ENCODE measurements around the gene CFAP20. TPM values are rescaled to one million over a fixed set of nuclear protein-coding genes. Genes with fewer than 3 reads are reported as not detected.

CFAP20 gene
- polyA plus RNA-seq, 2 of the 4 experiments (the other 2 are of a cell fraction), result 45.3 to 53.1 TPM

GRCh38 chr16:58085584-58086251, 43.5 kb downstream of the CFAP20 start:
- CTCF ChIA-PET, result interaction anchor here (1.7 kb wide), 1 partner anchor 11 kb away, joined by 5 read pairs; no protein-coding TSS in a partner anchor
- POLR2A ChIA-PET, result no interaction called here
- no peaks in the 10 kb centered on the region for H3K4me1 ChIP-seq
- no peak overlapping the region for H3K4me2 ChIP-seq
- TF ChIP-seq HDAC2 (IDR thresholded peaks at IDR 0.05) (no peak), KDM1A (IDR thresholded peaks at IDR 0.05; ENCODE audit: low read depth) (no peak), RCOR1 (IDR thresholded peaks at IDR 0.05; ENCODE audit: low read depth, low read length) (no peak), RFX5 (IDR thresholded peaks at IDR 0.05) (no peak), PBX3 (IDR thresholded peaks at IDR 0.05) (no peak), TFCP2L1 (CRISPR knock-in tag; IDR thresholded peaks at IDR 0.05) (no peak), CHD4 (IDR thresholded peaks at IDR 0.05; ENCODE audit: borderline replicate concordance) (no peak), ZC3H11A (IDR thresholded peaks at IDR 0.05) (no peak), CTCF (IDR thresholded peaks at IDR 0.05) (no peak), SREBF2 (IDR thresholded peaks at IDR 0.05) (no peak), CEBPB (IDR thresholded peaks at IDR 0.05) (no peak), EHF (CRISPR knock-in tag; IDR thresholded peaks at IDR 0.05) (no peak), CBX8 (IDR thresholded peaks at IDR 0.05) (no peak), USF2 (IDR thresholded peaks at IDR 0.05) (no peak), MYC (IDR thresholded peaks at IDR 0.05; ENCODE audit: borderline replicate concordance, low read length) (no peak), POLR2AphosphoS2 (conservative IDR thresholded peaks at IDR 0.05; ENCODE audit: low read length) (no peak), E2F6 (IDR thresholded peaks at IDR 0.05; ENCODE audit: borderline replicate concordance, low read depth) (no peak)
- no peak for ATAC-seq
- no peak for DNase-seq (ENCODE audit: low read depth in 1 of 2, low spot score in 1 of 2)
- H3K4me3 ChIP-seq, result no peak overlapping the region
- no peak overlapping the region for H3K27ac ChIP-seq
- 78% methylated on average over 17 of the region's 21 CpGs for WGBS (ENCODE audit: missing lambda C conversion rate)
- no peak for FAIRE-seq
- no peaks in the 10 kb centered on the region for H3K9me3 ChIP-seq

- 73% methylated on average over 11 of the region's 11 CpGs for WGBS (ENCODE audit: missing lambda C conversion rate)
- ChIA-PET POLR2A (no interaction called here), CTCF (interaction anchor here (1.5 to 1.7 kb wide), 2 partner anchors 12 to 37 kb away, joined by 4 to 5 read pairs; no protein-coding TSS in a partner anchor)
- Histone ChIP-seq H3K4me1 (no peaks in the 10 kb centered on the region), H3K4me3 (no peak overlapping the region), H3K9me3 (no peaks in the 10 kb centered on the region), H3K4me2 (no peak overlapping the region), H3K27ac (no peak overlapping the region)
- no peak for ATAC-seq
- no peak for DNase-seq (ENCODE audit: low read depth in 1 of 2, low spot score in 1 of 2)
- FAIRE-seq, result no peak
- TF ChIP-seq MYC (IDR thresholded peaks at IDR 0.05; ENCODE audit: borderline replicate concordance, low read length), result no peak
- TF ChIP-seq POLR2A (IDR thresholded peaks at IDR 0.05; ENCODE audit: low read length), result no peak
- no peak for TF ChIP-seq KDM1A (IDR thresholded peaks at IDR 0.05; ENCODE audit: low read depth)
- no peak for TF ChIP-seq USF2 (IDR thresholded peaks at IDR 0.05)
- TF ChIP-seq GATA3 (IDR thresholded peaks at IDR 0.05; ENCODE audit: borderline replicate concordance), result no peak
- no peak for TF ChIP-seq RNF2 (IDR thresholded peaks at IDR 0.05; ENCODE audit: borderline replicate concordance, low read depth)
- no peak for TF ChIP-seq CBX8 (IDR thresholded peaks at IDR 0.05)
- TF ChIP-seq HEYL (CRISPR knock-in tag; IDR thresholded peaks at IDR 0.05), result no peak
- no peak for TF ChIP-seq TP53 (CRISPR knock-in tag; IDR thresholded peaks at IDR 0.05)
- no peak for TF ChIP-seq CHD4 (IDR thresholded peaks at IDR 0.05; ENCODE audit: borderline replicate concordance)
Measured at GRCh38 chr16:58085171-58085570, 44.0 kb downstream of the CFAP20 start.

Measured in A549 (cell line).